Measurements from ENCODE around the gene PML.
A peak's percentile ranks its signal among the peaks of the same experiment; 100 is the strongest.
"Not testable (repeated sequence)": the region's sequence is repeated elsewhere in the genome, so short reads cannot be mapped to it uniquely, and the experiment has no call there.

PML gene

GRCh38 chr15:74053517-74053916, 59.0 kb downstream of the PML start:
- H3K4me3 ChIP-seq (IDR thresholded peaks at IDR 0.05; ENCODE audit: insufficient read depth, low read depth, low read length), result no peak overlapping the region
- H3K4me2 ChIP-seq, result no peak overlapping the region
- H2AFZ ChIP-seq (ENCODE audit: low read depth), result no peak overlapping the region
- peaks cover 5% of the 10 kb centered on the region for H3K4me1 ChIP-seq (ENCODE audit: low read depth, poor library complexity, severe bottlenecking)
- H3K27me3 ChIP-seq (ENCODE audit: insufficient read depth, low read depth), result no peaks in the 10 kb centered on the region
- no peak for TF ChIP-seq CTCF (conservative IDR thresholded peaks at IDR 0.05; ENCODE audit: low read depth, low read length)
- H3K27ac ChIP-seq, result no peak overlapping the region
- H3K79me2 ChIP-seq (ENCODE audit: insufficient read depth, low read depth), result no peaks in the 10 kb centered on the region
- no peaks in the 10 kb centered on the region for H4K20me1 ChIP-seq (ENCODE audit: insufficient read depth)
- H3K36me3 ChIP-seq (ENCODE audit: insufficient read depth), result no peaks in the 10 kb centered on the region
- H3K9ac ChIP-seq, result no peak overlapping the region

GRCh38 chr15:74053941-74054529, 59.5 kb downstream of the PML start:
- no peaks in the 10 kb centered on the region for H3K36me3 ChIP-seq (ENCODE audit: insufficient read depth)
- H3K4me1 ChIP-seq (ENCODE audit: low read depth, poor library complexity, severe bottlenecking), result no peaks in the 10 kb centered on the region
- H3K79me2 ChIP-seq (ENCODE audit: insufficient read depth, low read depth), result no peaks in the 10 kb centered on the region
- no peaks in the 10 kb centered on the region for H3K27me3 ChIP-seq (ENCODE audit: insufficient read depth, low read depth)
- H3K4me2 ChIP-seq, result no peak overlapping the region
- no peaks in the 10 kb centered on the region for H4K20me1 ChIP-seq (ENCODE audit: insufficient read depth)
- no peak overlapping the region for H3K9ac ChIP-seq
- no peak overlapping the region for H3K27ac ChIP-seq
- no peak overlapping the region for H3K4me3 ChIP-seq (IDR thresholded peaks at IDR 0.05; ENCODE audit: insufficient read depth, low read depth, low read length)
- H2AFZ ChIP-seq (ENCODE audit: low read depth), result peak overlapping the region; percentile 44; the same call in 1 of the 2 replicates
- TF ChIP-seq CTCF (conservative IDR thresholded peaks at IDR 0.05; ENCODE audit: low read depth, low read length), result 0 out of 2 replicates have a peak, but pooled peaks have one; percentile 21

GRCh38 chr15:74055804-74056203, 61.3 kb downstream of the PML start:
- Histone ChIP-seq H3K79me2 (ENCODE audit: insufficient read depth, low read depth) (no peaks in the 10 kb centered on the region), H3K9ac (no peak overlapping the region), H3K4me2 (no peak overlapping the region), H3K36me3 (ENCODE audit: insufficient read depth) (no peaks in the 10 kb centered on the region), H3K27ac (no peak overlapping the region), H4K20me1 (ENCODE audit: insufficient read depth) (no peaks in the 10 kb centered on the region), H3K4me3 (IDR thresholded peaks at IDR 0.05; ENCODE audit: insufficient read depth, low read depth, low read length) (no peak overlapping the region), H3K27me3 (ENCODE audit: insufficient read depth, low read depth) (no peaks in the 10 kb centered on the region), H2AFZ (ENCODE audit: low read depth) (no peak overlapping the region), H3K4me1 (ENCODE audit: low read depth, poor library complexity, severe bottlenecking) (no peaks in the 10 kb centered on the region)
- TF ChIP-seq CTCF (conservative IDR thresholded peaks at IDR 0.05; ENCODE audit: low read depth, low read length), result no peak

GRCh38 chr15:74056330-74056729, 61.8 kb downstream of the PML start:
- not testable (repeated sequence) for H4K20me1 ChIP-seq (ENCODE audit: insufficient read depth); H3K4me1 ChIP-seq (ENCODE audit: low read depth, poor library complexity, severe bottlenecking); H3K27ac ChIP-seq; H3K79me2 ChIP-seq (ENCODE audit: insufficient read depth, low read depth); H3K36me3 ChIP-seq (ENCODE audit: insufficient read depth); H3K4me2 ChIP-seq; H3K9ac ChIP-seq; H3K27me3 ChIP-seq (ENCODE audit: insufficient read depth, low read depth); H3K4me3 ChIP-seq (IDR thresholded peaks at IDR 0.05; ENCODE audit: insufficient read depth, low read depth, low read length); H2AFZ ChIP-seq (ENCODE audit: low read depth)

GRCh38 chr15:74059050-74059833, 64.7 kb downstream of the PML start:
- not testable (repeated sequence) for H3K27ac ChIP-seq; H3K79me2 ChIP-seq (ENCODE audit: insufficient read depth, low read depth); H3K9ac ChIP-seq; H2AFZ ChIP-seq (ENCODE audit: low read depth); H3K27me3 ChIP-seq (ENCODE audit: insufficient read depth, low read depth); H3K4me3 ChIP-seq (IDR thresholded peaks at IDR 0.05; ENCODE audit: insufficient read depth, low read depth, low read length); H3K4me1 ChIP-seq (ENCODE audit: low read depth, poor library complexity, severe bottlenecking); H3K36me3 ChIP-seq (ENCODE audit: insufficient read depth); H4K20me1 ChIP-seq (ENCODE audit: insufficient read depth); H3K4me2 ChIP-seq

All from KMS-11 (cell line).